WTC11 (cell line): ENCODE measurements around the gene ARHGEF28. TPM values are rescaled to one million over a fixed set of nuclear protein-coding genes. Genes with fewer than 3 reads are reported as not detected.

Source experiments
- ATAC-seq: fragments of 200-7000 bp; cut with Tn5 transposase; 2 replicates; pipeline ENCODE4 v1.10.0; 2021; ENCODE audit warnings: mild to moderate bottlenecking, moderate library complexity
- CTCF ChIA-PET: fragments of 300-600 bp; sonication (Branson Sonifier 250); formaldehyde crosslinking; loops from one replicate; lab custom pipeline; 2021; ENCODE audit warnings: antibody characterized with exemption; lab: Charles Lee
- POLR2A ChIA-PET: fragments of 350-600 bp; sonication (Branson Sonifier 250); formaldehyde crosslinking; loops from one replicate; lab custom pipeline; 2021; ENCODE audit warnings: antibody characterized with exemption; lab: Charles Lee
- DNase-seq: peaks from one replicate; pipeline ENCODE4 v3.0.0; 2021; ENCODE audit warnings: low spot score
- H3K27ac Mint-ChIP-seq: 2 replicates; pipeline ENCODE4 v1.8.0; 2021; ENCODE audit warnings: mixed read lengths
- H3K27me3 Mint-ChIP-seq: 2 replicates; pipeline ENCODE4 v1.8.0; 2021; ENCODE audit warnings: low read depth, mild to moderate bottlenecking, moderate library complexity, mixed read lengths
- H3K36me3 Mint-ChIP-seq: 2 replicates; pipeline ENCODE4 v1.8.0; 2021; ENCODE audit warnings: mixed read lengths
- H3K4me1 Mint-ChIP-seq: 2 replicates; pipeline ENCODE4 v1.8.0; 2022; ENCODE audit warnings: mixed read lengths
- H3K4me3 Mint-ChIP-seq: 2 replicates; pipeline ENCODE4 v1.8.0; 2021; ENCODE audit warnings: mild to moderate bottlenecking, moderate library complexity, mixed read lengths
- H3K9me3 Mint-ChIP-seq: 2 replicates; pipeline ENCODE4 v1.8.0; 2021; ENCODE audit warnings: mixed read lengths
- AFF4 ChIP-seq: sonication (generic); formaldehyde crosslinking; IDR thresholded peaks from 2 replicates; pipeline ENCODE4 v1.8.1; 2023; ENCODE audit warnings: mild to moderate bottlenecking, missing genetic modification reagents, borderline replicate concordance
- E2F1 ChIP-seq: sonication (generic); formaldehyde crosslinking; IDR thresholded peaks from 2 replicates; pipeline ENCODE4 v1.8.0; 2022; ENCODE audit warnings: mild to moderate bottlenecking, missing genetic modification reagents
- E2F5 ChIP-seq: sonication (generic); formaldehyde crosslinking; IDR thresholded peaks from 2 replicates; pipeline ENCODE4 v1.8.1; 2022; ENCODE audit warnings: mild to moderate bottlenecking, moderate library complexity, missing genetic modification reagents
- EMX1 ChIP-seq: fragments of 250-450 bp; sonication (Bioruptor Pico); IDR thresholded peaks from 2 replicates; pipeline ENCODE4 v1.8.0; 2021; ENCODE audit warnings: mild to moderate bottlenecking
- ERG ChIP-seq: fragments of 250-450 bp; sonication (Bioruptor Pico); IDR thresholded peaks from 2 replicates; pipeline ENCODE4 v1.8.0; 2021; ENCODE audit warnings: mild to moderate bottlenecking
- IRF2 ChIP-seq: sonication (generic); formaldehyde crosslinking; IDR thresholded peaks from 2 replicates; pipeline ENCODE4 v1.8.0; 2022; ENCODE audit warnings: low read depth, missing genetic modification reagents, borderline replicate concordance
- NR1H2 ChIP-seq: sonication (generic); formaldehyde crosslinking; IDR thresholded peaks from 2 replicates; pipeline ENCODE4 v1.9.0; 2021; ENCODE audit warnings: mild to moderate bottlenecking, moderate library complexity, missing genetic modification reagents
- OVOL2 ChIP-seq: fragments of 250-450 bp; sonication (Bioruptor Pico); IDR thresholded peaks from 2 replicates; pipeline ENCODE4 v1.9.0; 2021; ENCODE audit warnings: mild to moderate bottlenecking, borderline replicate concordance
- SMAD4 ChIP-seq: sonication (generic); formaldehyde crosslinking; IDR thresholded peaks from 2 replicates; pipeline ENCODE4 v1.8.0; 2022; ENCODE audit warnings: mild to moderate bottlenecking, missing genetic modification reagents
- SOX15 ChIP-seq: fragments of 250-450 bp; sonication (Bioruptor Pico); IDR thresholded peaks from 2 replicates; pipeline ENCODE4 v1.9.0; 2021; ENCODE audit warnings: mild to moderate bottlenecking
- TEAD1 ChIP-seq: sonication (generic); formaldehyde crosslinking; IDR thresholded peaks from 2 replicates; pipeline ENCODE4 v1.8.0; 2022; ENCODE audit warnings: mild to moderate bottlenecking, missing genetic modification reagents
- TP53 ChIP-seq: sonication (generic); formaldehyde crosslinking; IDR thresholded peaks from 2 replicates; pipeline ENCODE4 v1.8.1; 2023; ENCODE audit warnings: mild to moderate bottlenecking, missing genetic modification reagents
- ZNF232 ChIP-seq: sonication (generic); formaldehyde crosslinking; IDR thresholded peaks from 2 replicates; pipeline ENCODE4 v1.8.0; 2022; ENCODE audit warnings: mild to moderate bottlenecking, missing genetic modification reagents
- ZNF281 ChIP-seq: sonication (generic); formaldehyde crosslinking; IDR thresholded peaks from 2 replicates; pipeline ENCODE4 v1.8.0; 2023; ENCODE audit warnings: mild to moderate bottlenecking, missing genetic modification reagents
- ZNF396 ChIP-seq: fragments of 250-450 bp; sonication (Bioruptor Pico); IDR thresholded peaks from 2 replicates; pipeline ENCODE4 v1.8.0; 2021; ENCODE audit warnings: mild to moderate bottlenecking, moderate library complexity, borderline replicate concordance
- ZNF512 ChIP-seq: sonication (generic); formaldehyde crosslinking; IDR thresholded peaks from 2 replicates; pipeline ENCODE4 v1.8.1; 2022; ENCODE audit warnings: missing genetic modification reagents, borderline replicate concordance
- ZNF532 ChIP-seq: fragments of 250-450 bp; sonication (Bioruptor Pico); IDR thresholded peaks from 2 replicates; pipeline ENCODE4 v1.9.0; 2021; ENCODE audit warnings: mild to moderate bottlenecking, borderline replicate concordance
- total RNA-seq: library from RNA; stranded (reverse); gene quantifications from 3 replicates; pipeline ENCODE4 v1.2.3, GENCODE V29; 2021

ARHGEF28 gene
- total RNA-seq, 1 experiment from 2014 or later: 0.96 TPM

GRCh38 chr5:73858776-73859175, 232.8 kb downstream of the ARHGEF28 start:
- POLR2A ChIA-PET: no interaction called here
- TF ChIP-seq AFF4 (CRISPR knock-in tag): no peak
- TF ChIP-seq ZNF512 (CRISPR knock-in tag): no peak
- no peak for TF ChIP-seq SMAD4 (CRISPR knock-in tag)
- no peak for TF ChIP-seq ZNF281 (CRISPR knock-in tag)
- no peak for TF ChIP-seq OVOL2 (CRISPR knock-in tag)
- no peak for TF ChIP-seq TEAD1 (CRISPR knock-in tag)
- TF ChIP-seq NR1H2 (CRISPR knock-in tag): no peak
- no peak for TF ChIP-seq ZNF232 (CRISPR knock-in tag)
- no peak for TF ChIP-seq EMX1
- TF ChIP-seq E2F1 (CRISPR knock-in tag): no peak
- TF ChIP-seq E2F5 (CRISPR knock-in tag): no peak
- TF ChIP-seq ZNF532 (CRISPR knock-in tag): no peak
- TF ChIP-seq TP53 (CRISPR knock-in tag): no peak
- no peak for TF ChIP-seq IRF2
- no peak for TF ChIP-seq SOX15 (CRISPR knock-in tag)
- TF ChIP-seq ZNF396 (CRISPR knock-in tag): no peak
- no peak for TF ChIP-seq ERG (CRISPR knock-in tag)
- ATAC-seq (no peak), DNase-seq (no peak)
- Mint-ChIP-seq H3K4me3 (no peak overlapping the region), H3K4me1 (no peaks in the 10 kb centered on the region), H3K27ac (no peak overlapping the region), H3K9me3 (no peaks in the 10 kb centered on the region), H3K36me3 (no peaks in the 10 kb centered on the region), H3K27me3 (no peaks in the 10 kb centered on the region)
- CTCF ChIA-PET: no interaction called here
